Fibroblast of the conjunctiva (primary cell): ENCODE data around the gene YDJC.
"Not testable (repeated sequence)": the region's sequence is repeated elsewhere in the genome, so short reads cannot be mapped to it uniquely, and the experiment has no call there.

ENCODE experiments used
- DNase-seq: peaks from one replicate; pipeline ENCODE4 v3.0.0-alpha.2; 2010; ENCODE audit warnings: low read depth

YDJC gene, protein sequence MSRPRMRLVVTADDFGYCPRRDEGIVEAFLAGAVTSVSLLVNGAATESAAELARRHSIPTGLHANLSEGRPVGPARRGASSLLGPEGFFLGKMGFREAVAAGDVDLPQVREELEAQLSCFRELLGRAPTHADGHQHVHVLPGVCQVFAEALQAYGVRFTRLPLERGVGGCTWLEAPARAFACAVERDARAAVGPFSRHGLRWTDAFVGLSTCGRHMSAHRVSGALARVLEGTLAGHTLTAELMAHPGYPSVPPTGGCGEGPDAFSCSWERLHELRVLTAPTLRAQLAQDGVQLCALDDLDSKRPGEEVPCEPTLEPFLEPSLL

DNA sequence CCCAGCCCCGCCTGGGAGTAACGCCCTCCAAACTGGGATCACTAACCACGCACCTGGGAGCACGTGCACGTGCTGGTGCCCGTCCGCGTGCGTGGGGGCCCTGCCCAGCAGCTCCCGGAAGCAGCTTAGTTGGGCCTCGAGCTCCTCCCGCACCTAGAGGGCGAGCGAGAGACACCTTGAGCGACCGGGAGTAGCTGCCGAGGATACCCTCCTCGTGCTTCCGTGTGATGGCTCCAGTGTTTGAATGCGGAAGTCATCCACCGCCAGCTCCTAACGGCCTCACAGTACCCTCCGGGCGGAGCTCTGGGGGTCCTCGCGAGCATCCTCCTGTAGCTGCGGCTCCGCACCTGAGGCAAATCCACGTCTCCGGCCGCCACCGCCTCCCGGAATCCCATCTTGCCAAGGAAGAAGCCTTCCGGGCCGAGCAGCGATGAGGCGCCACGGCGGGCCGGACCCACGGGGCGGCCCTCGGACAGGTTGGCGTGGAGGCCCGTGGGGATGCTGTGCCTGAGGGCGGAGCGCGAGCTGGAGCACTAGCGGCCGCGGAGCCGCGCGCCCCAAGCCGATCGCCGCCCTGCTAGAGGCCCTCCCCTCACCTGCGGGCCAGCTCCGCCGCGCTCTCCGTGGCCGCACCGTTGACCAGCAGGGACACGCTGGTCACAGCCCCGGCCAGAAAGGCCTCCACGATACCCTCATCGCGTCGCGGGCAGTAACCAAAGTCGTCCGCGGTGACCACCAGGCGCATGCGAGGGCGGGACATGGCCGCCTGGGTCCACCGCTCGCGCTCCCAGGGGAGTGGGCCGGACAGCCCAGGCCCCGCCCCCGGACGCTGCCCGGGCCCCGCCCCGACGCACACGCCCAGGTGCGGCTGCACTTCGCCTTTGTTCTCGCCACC lies at the start of gene YDJC:
TSS of gene YDJC (minus strand) at position 768 of the 895 bp plus-strand sequence. CDS start at position 760, 8 bp downstream.
- peak; percentile 80 for DNase-seq

DNA sequence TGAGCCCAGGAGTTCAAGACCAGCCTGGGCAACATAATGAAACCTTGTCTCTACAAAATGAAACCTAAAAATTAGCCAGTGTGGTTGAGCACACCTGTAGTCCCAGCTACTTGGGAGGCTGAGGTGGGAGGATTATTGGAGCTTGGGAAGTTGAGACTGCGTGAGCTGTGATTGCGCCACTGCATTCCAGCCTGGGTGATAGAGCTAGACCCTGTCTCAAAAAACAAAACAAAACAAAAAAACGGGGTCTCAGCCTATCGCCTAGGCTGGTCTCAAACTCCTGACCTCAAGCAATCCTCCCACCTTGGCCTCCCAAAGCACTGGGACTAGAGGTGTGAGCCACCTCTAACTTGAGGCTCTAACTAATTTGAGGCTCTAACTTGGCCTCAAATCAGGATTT lies 49.6 kb upstream of the YDJC start:
- no peak for DNase-seq

DNA sequence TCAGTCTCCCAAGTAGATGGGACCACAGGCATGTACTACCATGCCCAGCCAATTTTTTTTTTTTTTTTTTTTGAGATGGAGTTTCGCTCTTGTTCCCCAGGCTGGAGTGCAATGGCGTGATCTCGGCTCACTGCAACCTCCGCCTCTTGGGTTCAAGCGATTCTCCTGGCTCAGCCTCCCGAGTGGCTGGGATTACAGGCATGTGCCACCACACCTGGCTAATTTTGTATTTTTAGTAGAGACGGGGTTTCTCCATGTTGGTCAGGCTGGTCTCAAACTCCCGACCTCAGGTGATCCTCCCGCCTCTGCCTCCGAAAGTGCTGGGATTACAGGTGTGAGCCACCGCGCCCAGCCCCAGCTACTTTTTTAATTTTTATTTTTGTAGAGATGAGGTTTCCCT lies 49.0 kb upstream of the YDJC start:
- not testable (repeated sequence) for DNase-seq

DNA sequence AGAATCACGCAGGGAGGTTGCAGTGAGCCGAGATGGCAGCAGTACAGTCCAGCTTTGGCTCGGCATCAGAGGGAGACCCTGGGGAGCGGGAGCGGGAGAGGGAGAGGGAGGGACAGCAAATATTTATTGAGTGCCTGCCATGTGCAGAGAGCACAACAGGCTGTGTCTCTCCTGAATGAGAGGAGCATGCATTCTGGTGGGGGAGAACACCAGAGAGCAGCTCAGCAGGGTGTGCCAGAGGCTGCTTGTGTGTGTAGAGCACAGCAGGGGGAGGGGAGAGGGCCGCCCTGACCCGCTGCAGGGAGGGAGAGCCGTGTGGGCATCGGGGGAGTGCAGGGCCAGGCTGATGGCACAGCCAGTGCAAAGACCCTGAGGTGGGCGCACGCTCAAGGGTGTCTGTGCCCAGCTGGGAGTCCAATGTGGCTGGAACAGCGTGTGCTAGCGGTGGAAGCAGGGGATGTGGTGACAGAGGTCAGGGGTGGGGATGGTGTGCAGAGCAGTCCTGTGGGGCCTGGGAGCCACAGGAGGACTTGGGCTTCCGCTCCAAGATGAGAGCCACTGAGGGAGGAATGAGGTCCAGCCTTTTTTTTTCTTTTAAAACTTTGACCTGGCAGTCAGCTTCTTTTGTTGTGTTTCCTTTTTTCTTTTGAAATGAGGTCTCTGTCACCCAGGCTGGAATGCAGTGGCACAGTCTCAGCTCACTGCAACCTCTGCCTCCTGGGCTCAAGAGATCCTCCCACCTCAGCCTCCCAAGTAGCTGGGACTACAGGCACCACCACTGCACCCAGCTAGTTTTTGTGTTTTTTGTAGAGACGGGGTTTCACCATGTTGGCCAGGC lies 48.0 kb upstream of the YDJC start:
- DNase-seq, result no peak

DNA sequence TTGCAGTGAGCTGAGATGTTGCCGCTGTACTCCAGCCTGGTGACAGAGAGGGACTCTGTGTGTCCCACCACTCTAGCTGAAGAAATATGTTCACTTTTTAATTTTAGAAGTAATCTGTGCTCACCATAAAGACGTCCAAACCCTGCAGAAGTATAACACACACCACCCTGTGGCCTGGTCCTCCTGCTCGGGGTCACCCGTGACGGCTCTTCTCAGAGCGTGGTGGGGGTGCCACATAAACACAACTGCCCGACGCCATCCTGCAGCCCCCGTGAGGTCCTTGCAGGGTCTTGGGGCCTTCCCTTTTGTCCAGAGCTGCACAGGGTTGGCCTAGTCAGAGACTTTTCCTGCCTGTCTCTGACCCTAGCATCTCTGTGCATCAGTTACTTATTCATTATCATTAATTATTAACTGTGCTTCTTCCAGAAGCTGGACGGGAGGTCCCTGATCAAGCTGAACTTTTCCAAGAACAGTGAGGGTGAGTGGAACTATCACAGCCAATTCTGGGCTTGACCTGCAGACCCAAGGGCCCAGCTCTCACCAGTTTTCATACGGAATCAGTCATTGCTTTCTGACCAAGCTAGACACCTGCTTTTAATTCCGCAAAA lies 44.9 kb upstream of the YDJC start:
- no peak for DNase-seq

DNA sequence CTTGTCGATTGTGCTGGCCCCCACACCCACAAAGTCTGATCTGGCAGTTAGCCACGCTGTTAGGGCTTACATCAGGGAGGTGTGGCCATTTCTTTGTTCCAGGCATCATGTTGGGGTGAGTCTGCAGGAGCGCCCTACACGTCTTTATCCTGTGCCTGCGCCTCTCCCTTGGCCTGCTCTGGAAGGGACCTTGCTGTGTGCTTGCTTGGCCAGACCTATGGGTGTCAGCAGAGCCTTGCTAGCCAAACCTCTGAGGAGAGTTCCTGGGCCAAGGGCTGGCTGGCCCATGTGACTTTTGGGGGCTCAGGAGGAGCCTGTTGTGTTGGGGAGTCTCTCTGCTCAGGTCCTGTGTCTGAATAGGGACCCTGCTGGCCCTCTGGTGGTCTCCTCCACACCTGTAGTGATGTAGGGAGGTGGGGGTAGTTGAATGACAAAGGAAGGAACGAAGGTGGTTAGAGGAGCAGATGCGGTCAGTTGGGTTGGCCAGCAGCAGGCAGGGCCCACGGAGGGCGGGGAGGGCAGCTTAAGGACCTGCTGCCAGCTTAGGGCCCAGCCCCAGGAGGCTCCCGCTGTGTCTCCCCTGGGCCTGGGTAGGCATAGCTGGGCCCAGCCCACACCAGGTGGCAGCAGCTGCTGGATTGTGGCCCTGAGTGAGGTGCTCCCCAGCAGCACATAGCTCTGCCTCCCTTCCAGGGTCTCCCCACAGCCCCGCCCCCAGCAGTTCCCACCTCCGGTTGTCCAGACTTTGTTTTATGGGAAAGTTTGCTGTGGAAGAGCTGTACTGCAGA lies 43.9 kb upstream of the YDJC start:
- DNase-seq, result no peak

DNA sequence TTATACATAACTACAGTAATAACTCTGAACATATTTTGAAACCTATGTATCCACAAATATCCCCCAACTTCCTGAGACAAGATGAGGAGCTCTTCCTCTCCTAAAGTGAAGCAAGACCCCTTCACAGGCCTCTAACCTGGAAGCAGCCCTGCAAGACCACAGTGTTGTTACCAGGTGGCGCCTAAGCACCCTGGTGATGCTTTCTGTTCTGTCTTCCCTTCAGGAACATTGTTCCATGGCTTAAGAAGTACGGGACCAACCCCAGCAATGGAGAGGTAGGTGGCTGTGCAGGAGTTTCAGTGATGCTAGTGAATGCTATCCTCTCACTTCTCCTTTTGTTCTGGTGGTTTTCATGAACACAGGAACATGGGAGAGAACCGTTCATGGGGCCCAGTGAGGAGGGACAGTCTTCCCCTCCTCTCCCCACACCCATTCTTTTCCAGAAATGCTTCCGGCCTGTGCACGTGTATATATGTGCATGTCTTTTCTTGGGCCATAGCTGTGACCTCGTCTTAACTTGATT lies 42.3 kb upstream of the YDJC start:
- DNase-seq, result no peak

DNA sequence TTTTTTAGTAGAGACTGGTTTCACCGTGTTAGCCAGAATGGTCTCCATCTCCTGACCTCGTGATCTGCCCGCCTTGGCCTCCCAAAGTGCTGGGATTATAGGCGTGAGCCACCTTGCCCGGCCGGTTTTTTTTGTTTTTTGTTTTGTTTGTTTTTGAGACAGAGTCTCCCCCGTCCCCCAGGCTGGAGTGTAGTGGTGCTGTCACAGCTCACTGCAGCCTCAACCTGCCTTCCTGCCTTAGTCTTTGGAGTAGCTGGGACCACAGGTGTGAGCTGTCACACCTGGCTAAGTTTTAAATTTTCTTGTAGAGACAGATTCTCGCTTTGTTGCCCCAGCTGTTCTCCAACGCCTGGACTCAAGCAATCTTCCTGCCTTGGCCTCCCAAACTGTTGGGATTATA lies 39.2 kb upstream of the YDJC start:
- DNase-seq, result no peak

DNA sequence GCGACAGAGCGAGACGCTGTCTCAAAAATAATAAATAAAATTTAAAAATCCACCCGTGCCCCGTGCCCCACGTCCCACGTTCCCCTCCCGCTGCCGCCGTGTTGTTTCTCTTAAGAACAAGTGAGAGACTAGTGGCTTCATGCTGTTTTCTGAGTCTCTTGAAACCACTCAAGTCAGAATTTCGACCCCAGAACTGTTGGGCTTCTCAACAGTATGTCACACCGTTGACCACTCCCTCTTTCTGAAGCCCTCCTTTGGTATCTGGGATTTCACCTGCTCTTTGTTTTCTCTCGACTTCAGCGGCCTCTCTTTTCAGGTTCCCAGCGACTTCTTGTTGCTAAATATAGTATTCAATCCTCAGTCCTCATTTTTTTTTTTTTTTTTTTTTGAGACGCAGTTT lies 37.0 kb upstream of the YDJC start:
- DNase-seq, result no peak

DNA sequence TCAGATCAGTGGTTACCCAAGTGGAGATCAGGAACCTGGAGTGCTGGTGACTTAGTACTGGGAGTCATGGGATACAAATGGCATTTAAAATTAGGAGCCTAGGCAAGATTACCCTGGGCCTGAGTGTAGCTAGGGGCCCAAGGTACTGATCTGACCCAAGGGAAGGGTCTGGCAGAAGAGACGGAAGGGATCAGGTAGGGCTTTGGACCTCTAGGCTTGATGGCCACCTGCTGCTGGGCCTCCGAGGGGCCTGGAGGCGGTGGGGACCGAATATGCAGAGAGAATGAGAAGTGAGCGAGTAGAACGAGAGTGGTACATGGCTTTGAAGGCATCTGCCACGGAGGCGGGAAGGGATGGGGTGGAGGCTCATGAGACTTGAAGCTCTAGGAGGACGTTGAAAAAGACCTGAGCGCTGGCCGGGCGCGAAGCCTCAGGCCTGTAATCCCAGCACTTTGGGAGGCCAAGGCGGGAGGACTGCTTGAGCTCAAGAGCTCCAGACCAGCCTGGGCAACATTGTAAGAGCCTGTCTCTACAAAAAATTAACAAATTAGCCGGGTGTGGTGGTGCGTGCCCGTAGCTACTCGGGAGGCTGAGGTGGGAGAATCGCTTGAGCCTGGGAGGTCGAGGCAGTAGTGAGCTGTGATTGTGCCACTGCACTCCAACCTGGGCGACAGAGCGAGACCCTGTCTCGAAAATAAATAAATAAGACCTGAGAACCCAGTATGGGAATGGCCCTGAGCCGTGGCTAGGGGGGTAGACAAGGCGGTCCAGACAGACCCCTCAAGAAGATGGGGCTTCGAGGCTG lies 35.4 kb upstream of the YDJC start:
- DNase-seq, result no peak

DNA sequence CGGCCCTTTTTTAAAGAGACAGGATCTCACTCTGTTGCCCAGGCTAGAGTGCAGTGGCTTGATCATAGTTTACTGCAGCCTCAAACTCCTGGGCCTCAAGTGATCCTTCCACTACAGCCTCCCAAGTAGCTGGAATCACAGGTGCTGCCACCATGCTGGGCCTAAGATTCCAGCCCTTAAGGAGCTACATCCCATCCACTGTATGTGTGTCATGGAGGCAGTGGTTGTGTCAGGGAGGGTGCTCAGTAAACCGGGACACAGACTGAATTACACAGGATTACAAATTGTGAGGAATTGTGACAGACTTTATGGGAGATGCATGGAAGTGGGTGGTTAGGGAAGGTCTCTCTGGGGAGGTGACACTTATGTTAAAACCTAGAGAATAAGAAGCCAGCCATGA lies 33.9 kb upstream of the YDJC start:
- no peak for DNase-seq

DNA sequence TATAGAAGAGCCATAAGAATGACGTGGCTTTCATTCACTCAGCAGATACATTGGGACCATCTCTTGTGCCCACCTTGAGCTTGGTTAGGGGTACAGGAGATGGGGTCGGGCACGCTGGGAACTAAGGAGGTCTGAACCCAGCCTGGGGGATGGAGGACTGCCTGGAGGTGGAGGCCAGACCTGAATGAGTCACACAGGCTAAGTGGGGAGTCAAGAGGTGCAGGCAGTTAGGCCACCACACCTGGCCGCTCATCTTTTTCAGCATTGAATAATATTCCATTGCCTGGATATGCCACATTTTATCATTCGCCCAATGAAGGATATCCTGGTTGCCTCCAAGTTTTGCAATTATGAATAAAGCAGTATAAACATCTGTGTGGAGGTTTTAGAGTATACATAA lies 32.2 kb upstream of the YDJC start:
- DNase-seq, result no peak

DNA sequence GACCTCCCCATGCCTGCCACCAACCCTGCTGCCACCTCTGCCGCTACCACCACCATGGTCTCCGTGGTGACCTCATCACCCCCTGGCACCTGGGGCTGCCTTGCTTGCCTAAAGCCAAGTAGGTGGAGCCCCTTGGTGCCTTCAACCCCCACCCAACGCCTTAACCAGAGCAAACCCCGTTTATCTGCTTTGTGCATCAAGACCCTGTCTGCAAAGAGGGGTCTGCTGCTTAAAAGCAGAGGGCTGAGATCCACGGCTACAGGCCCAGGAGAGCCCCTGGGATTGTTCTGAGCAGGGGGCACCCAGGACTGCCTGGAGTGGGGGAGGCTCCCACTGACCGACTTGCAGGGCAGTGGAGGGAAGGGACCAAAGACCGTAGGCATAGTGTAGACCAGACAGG lies 31.1 kb upstream of the YDJC start:
- no peak for DNase-seq

DNA sequence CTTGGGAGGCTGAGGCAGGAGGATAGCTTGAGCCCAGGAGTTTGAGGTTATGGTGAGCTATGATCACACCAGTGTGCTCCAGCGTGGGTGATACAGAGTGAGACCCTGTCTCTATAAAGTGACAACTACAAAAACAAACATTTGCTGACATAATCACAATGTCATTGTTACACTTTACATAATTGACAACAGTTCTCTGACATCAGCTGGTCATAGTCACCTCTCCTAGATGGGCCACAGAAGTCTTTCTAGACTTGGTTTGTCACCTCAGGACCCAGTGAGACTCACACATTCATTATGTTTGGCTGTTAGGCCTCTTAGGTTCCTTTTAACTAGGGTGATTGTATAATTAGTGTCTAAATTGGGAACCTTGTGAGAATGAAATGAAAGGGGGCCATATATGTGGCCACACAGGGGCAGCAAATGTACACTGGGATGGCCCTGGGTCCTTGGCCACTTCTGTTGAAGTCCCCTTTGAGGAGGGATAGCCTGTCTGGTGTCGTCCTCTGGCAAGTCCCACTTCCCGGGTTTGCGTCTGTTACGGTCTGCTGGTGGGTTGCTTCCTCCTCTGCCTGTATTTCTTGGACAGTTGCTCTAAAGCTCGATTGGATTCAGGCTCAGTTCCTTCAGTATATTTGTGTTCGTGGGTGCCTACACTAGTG lies 30.2 kb upstream of the YDJC start:
- no peak for DNase-seq

DNA sequence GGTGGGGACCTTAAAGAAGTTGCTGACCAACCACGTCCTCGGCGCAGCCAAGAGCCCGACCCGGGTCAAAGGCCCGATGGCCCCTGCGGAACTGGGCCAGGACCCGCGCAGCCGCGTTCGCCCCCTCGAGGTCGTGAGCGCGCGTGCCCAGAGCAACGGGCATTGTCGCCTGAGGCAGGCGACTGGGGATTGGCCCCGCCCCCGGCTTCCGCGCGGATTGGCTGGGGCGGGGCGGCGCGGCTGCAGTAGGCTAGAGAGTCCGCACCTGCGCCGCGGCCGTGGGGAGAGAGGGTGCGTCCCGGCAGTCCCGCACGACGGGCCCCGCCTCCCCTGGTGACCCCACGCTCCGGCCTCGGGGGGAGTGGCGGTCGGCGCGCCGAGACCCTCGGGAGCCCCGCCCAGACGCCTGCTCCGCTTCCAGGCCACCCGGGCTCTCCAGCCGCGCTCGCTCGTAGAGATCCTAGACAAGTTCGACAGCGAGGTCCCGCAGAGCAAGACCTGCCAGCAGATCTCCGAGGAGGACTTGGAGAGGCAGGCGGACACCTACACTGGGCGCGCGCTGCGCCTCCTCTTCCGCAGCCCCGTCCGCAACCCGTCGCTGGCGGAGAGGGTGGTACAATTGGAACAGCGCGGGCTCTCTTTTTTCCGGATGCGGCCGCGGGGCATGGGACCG lies 27.7 kb upstream of the YDJC start:
- peak; percentile 9 for DNase-seq

DNA sequence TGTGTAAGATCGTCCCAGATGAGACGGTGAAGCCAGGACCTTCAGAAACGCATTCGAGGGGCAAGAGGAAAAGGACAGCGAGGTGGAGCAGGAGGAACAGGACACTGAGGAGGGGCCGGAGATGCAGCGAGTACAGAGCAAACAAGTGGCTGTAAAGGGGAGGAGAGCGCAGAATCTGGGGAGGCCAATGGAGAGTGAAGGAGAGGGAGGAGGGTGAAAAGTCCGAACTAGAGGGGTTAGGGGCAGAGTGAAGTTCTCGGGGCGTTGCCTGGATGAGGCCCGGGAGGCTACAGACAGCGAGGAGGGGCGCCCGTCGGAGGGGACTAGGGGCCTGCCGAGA lies 27.2 kb upstream of the YDJC start:
- DNase-seq, result no peak

DNA sequence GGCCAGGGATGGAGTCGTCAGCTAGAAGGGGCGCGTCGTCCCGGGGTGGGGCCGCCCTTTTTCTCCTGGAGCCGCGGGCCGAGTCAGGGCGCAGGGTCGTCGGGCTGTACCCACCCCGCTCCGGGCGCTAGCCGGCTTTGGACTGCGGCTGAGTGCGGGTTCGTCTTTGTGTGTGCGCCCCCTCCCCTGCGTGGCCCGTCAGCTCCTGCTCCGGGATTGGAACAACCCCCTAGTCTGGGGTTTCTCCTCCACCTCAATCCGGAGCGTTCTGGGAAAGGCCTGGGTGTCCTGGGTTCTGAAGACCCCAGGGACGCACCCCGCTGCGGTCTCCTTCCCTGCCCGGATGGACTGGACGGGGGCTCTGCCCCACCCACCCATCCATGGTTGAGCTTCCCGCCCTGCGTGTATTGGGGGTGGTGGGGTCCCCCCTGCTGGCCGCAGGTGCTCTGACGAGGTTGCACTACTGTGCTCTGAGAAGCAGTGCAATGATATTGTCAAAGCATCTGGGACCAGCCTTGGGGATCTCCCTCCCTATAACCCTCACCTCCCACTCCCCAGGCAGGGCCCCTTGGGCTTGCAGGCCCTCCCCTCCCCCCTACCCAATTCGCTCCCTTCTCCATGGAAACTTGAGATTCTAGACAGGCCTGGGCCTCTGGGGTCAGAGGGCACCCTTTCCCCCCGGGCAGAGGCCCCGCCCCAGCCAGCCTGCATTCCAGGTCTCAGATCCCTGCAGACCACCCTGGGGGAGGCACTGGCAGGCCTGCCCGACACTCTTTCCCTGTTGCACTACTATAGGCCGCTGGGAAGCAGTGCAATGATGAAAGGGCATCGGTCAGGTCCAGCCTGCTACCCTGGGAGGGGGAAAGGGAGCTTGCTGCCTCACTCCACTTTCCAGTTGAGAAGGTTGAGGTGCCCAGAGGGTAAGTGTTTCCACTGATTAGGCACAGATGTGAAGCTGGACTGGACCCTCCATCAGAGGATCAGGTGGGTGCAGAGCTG lies 23.0 kb upstream of the YDJC start:
- DNase-seq, result no peak

DNA sequence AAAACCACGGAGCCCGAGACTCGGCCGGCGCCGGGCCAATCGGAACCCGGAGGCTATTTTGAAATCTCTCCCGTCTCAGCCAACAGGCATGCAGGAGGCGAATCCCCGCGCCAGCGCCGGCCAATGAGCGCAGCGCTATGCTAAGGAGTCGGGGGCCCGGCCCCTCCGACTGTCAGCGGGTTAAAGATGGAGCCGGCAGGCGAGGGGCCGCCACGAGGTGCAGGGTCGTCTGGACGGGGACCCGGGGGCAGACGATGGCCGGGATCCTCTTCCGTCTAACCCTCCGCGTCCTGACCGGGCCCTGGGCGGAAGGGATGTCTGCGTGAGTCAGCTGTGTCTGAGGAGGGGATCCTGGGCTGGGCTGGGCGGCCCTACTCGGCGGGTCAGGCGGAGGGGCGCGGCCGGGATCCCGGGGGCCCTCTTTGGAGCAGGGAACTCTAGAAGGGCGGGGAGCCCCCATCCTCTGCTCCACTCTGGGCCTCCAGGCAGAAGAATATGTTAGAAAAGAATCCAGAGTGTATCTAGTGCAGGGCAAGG lies 22.3 kb upstream of the YDJC start:
- DNase-seq, result peak; percentile 63
